Neural cell (in vitro differentiated cells): Measurements from ENCODE around the gene GON4L.
"Not testable (repeated sequence)": the region's sequence is repeated elsewhere in the genome, so short reads cannot be mapped to it uniquely, and the experiment has no call there.

Experiments used
- CTCF ChIP-seq: fragments of 450-650 bp; IDR thresholded peaks from 2 replicates; pipeline ENCODE4 v1.5.1; 2014; ENCODE audit warnings: antibody characterized with exemption, mild to moderate bottlenecking, moderate library complexity; ENCODE audit not compliant: poor library complexity, severe bottlenecking
- EP300 ChIP-seq: fragments of 450-650 bp; conservative IDR thresholded peaks from 2 replicates; pipeline ENCODE4 v1.6.1; 2014; ENCODE audit warnings: antibody characterized with exemption, mild to moderate bottlenecking, moderate library complexity; ENCODE audit not compliant: poor library complexity, severe bottlenecking
- EZH2 ChIP-seq: fragments of 200-600, 300-800 bp; shearing (Covaris generic), sonication (generic); IDR thresholded peaks from 2 replicates; pipeline ENCODE4 v1.6.1; 2014; ENCODE audit warnings: antibody characterized with exemption, low read length, borderline replicate concordance, mild to moderate bottlenecking; ENCODE audit not compliant: insufficient read depth, poor library complexity, severe bottlenecking
- MXI1 ChIP-seq: fragments of 450-650 bp; conservative IDR thresholded peaks from 2 replicates; pipeline ENCODE4 v1.6.1; 2014; ENCODE audit warnings: antibody characterized with exemption, mild to moderate bottlenecking; ENCODE audit not compliant: poor library complexity, severe bottlenecking
- POLR2AphosphoS5 ChIP-seq: IDR thresholded peaks from 2 replicates; pipeline ENCODE4 v1.6.1; 2012
- RAD21 ChIP-seq: fragments of 450-650 bp; conservative IDR thresholded peaks from 2 replicates; pipeline ENCODE4 v1.6.1; 2014; ENCODE audit warnings: antibody characterized with exemption, mild to moderate bottlenecking, moderate library complexity
- SMC3 ChIP-seq: fragments of 450-650 bp; conservative IDR thresholded peaks from 2 replicates; pipeline ENCODE4 v1.6.1; 2014; ENCODE audit warnings: antibody characterized with exemption, mild to moderate bottlenecking, moderate library complexity; ENCODE audit not compliant: poor library complexity
- TF ChIP-seq, protein P1 (sequence below): IDR thresholded peaks from 2 replicates; pipeline ENCODE4 v1.6.1; 2012; ENCODE audit warnings: borderline replicate concordance

DNA sequence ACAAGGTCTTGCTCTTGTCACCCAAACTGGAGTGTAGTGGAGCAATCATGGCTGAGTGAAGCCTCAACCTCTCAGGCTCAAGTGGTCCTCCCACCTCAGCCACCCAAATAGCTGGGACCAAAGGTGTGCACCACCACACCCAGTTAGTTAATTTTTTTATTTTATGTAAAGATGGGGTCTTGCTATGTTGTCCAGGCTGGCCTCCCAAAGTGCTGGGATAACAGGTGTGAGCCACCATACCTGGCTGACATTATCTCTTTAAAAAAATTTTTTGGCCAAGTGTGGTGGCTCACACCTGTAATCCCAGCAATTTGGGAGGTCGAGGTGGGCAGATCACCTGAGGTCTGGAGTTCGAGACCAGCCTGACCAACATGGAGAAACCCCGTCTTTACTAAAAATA is 98.0 kb downstream of the GON4L start:
- TF ChIP-seq RAD21, CTCF, EZH2, EP300, MXI1, POLR2AphosphoS5, SMC3: not testable (repeated sequence)
- TF ChIP-seq, protein P1, sequence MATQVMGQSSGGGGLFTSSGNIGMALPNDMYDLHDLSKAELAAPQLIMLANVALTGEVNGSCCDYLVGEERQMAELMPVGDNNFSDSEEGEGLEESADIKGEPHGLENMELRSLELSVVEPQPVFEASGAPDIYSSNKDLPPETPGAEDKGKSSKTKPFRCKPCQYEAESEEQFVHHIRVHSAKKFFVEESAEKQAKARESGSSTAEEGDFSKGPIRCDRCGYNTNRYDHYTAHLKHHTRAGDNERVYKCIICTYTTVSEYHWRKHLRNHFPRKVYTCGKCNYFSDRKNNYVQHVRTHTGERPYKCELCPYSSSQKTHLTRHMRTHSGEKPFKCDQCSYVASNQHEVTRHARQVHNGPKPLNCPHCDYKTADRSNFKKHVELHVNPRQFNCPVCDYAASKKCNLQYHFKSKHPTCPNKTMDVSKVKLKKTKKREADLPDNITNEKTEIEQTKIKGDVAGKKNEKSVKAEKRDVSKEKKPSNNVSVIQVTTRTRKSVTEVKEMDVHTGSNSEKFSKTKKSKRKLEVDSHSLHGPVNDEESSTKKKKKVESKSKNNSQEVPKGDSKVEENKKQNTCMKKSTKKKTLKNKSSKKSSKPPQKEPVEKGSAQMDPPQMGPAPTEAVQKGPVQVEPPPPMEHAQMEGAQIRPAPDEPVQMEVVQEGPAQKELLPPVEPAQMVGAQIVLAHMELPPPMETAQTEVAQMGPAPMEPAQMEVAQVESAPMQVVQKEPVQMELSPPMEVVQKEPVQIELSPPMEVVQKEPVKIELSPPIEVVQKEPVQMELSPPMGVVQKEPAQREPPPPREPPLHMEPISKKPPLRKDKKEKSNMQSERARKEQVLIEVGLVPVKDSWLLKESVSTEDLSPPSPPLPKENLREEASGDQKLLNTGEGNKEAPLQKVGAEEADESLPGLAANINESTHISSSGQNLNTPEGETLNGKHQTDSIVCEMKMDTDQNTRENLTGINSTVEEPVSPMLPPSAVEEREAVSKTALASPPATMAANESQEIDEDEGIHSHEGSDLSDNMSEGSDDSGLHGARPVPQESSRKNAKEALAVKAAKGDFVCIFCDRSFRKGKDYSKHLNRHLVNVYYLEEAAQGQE = not testable (repeated sequence)
